SU-DHL-6 (cell line): ENCODE results near the gene CDH11.

Source experiments
- H2AFZ ChIP-seq: fragments of 200-600 bp; sonication (generic); 2 replicates; pipeline ENCODE4 v1.6.1; 2014; ENCODE audit warnings: low read depth, mild to moderate bottlenecking, moderate library complexity, mixed read lengths, antibody characterized with exemption, low read length; ENCODE audit not compliant: severe bottlenecking
- H3F3A ChIP-seq: fragments of 200-600 bp; shearing (Covaris generic); 2 replicates; pipeline ENCODE4 v1.6.0; 2016; ENCODE audit warnings: antibody characterized with exemption, mild to moderate bottlenecking; ENCODE audit not compliant: insufficient read depth
- H3K27ac ChIP-seq: fragments of 200-600 bp; sonication (generic); 2 replicates; pipeline ENCODE4 v1.5.1; 2016; ENCODE audit warnings: low read depth, mild to moderate bottlenecking, low read length, moderate library complexity, mixed read lengths
- H3K27me3 ChIP-seq: fragments of 200-600 bp; sonication (generic), shearing (Covaris generic); 2 replicates; pipeline ENCODE4 v1.6.0; 2014; ENCODE audit warnings: mild to moderate bottlenecking, low read length
- H3K36me3 ChIP-seq: fragments of 200-600 bp; sonication (generic); 2 replicates; pipeline ENCODE4 v1.6.1; 2014; ENCODE audit warnings: mild to moderate bottlenecking, low read length, mixed read lengths
- H3K4me2 ChIP-seq: fragments of 300-600, 200-600 bp; shearing (Covaris generic), sonication (generic); 2 replicates; pipeline ENCODE4 v1.6.0; 2014; ENCODE audit warnings: low read length, low read depth, mild to moderate bottlenecking; ENCODE audit not compliant: poor library complexity, severe bottlenecking
- H3K4me3 ChIP-seq: fragments of 200-600 bp; sonication (generic); 2 replicates; pipeline ENCODE4 v1.5.1; 2014; ENCODE audit warnings: antibody characterized with exemption, low read length, mild to moderate bottlenecking, mixed read lengths; ENCODE audit not compliant: insufficient read depth, poor library complexity, severe bottlenecking
- H3K79me2 ChIP-seq: fragments of 200-600 bp; sonication (generic); 2 replicates; pipeline ENCODE4 v1.6.1; 2014; ENCODE audit warnings: mild to moderate bottlenecking, low read length, moderate library complexity; ENCODE audit not compliant: insufficient read depth
- H3K9ac ChIP-seq: fragments of 200-600 bp; sonication (generic); 2 replicates; pipeline ENCODE4 v1.7.0; 2014; ENCODE audit warnings: mild to moderate bottlenecking, low read length
- H3K9me2 ChIP-seq: fragments of 200-600 bp; sonication (generic); replicated peaks from 2 replicates; pipeline ENCODE4 v1.6.1; 2014; ENCODE audit warnings: low read length; ENCODE audit not compliant: insufficient read depth
- H3K9me3 ChIP-seq: fragments of 200-600 bp; sonication (generic); 2 replicates; pipeline ENCODE4 v1.6.1; 2014; ENCODE audit warnings: low read length, mixed read lengths; ENCODE audit not compliant: insufficient read depth
- H4K20me1 ChIP-seq: fragments of 200-600 bp; sonication (generic); 2 replicates; pipeline ENCODE4 v1.6.1; 2014; ENCODE audit warnings: low read depth, mild to moderate bottlenecking, antibody characterized with exemption, low read length, moderate library complexity, mixed read lengths
- EZH2phosphoT487 ChIP-seq: fragments of 200-600 bp; sonication (generic), shearing (Covaris generic); conservative IDR thresholded peaks from 2 replicates; pipeline ENCODE4 v1.6.1; 2018; ENCODE audit warnings: mild to moderate bottlenecking, antibody characterized with exemption, low read length, moderate library complexity, mixed read lengths
- TF ChIP-seq, protein P1 (sequence below): fragments of 200-600 bp; sonication (generic); IDR thresholded peaks from one replicate; pipeline ENCODE4 v1.5.1; 2017; ENCODE audit warnings: antibody characterized with exemption, mild to moderate bottlenecking, low read length, moderate library complexity; ENCODE audit not compliant: insufficient read depth, poor library complexity, severe bottlenecking

Gene CDH11

DNA sequence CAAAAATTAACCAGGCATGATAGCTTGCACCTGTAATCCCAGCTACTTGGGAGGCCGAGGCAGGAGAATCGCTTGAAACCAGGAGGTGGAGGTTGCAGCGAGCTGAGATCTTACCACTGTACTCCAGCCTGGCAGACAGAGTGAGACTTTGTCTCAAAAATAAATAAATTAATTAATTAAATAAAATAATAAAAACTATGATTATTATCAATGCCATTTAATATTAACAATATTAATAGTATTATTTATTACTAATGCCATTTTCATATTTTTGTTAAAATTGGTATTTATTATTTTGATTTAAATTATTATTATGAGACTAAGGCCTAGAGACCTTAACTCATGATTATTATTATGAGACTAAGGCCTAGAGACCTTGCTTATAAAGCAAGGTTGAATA, 121.2 kb downstream of the CDH11 start:
- H3K9ac ChIP-seq: no peak overlapping the region

DNA sequence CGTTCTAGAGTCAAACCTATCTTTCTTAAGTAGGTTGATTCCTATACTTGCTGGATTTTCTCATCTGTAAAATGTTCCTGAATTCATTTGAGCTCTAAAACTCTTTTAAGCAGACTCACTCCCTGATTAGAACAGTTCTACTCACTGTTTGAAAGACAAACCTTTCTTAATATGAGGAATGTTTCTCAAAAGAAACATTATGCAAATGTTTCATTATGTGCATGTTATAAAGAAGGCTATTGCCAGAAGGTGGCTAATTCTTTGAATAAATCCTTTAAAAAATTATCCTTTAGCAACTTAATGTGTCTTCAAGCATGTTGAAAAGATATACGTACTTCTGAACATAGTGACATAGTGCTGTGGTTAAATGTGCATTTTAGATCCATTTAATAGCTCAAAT, 124.1 kb downstream of the CDH11 start:
- Histone ChIP-seq H3F3A (no peaks in the 10 kb centered on the region), H3K79me2 (no peaks in the 10 kb centered on the region), H2AFZ (no peak overlapping the region), H3K9me3 (no peaks in the 10 kb centered on the region), H4K20me1 (no peaks in the 10 kb centered on the region), H3K27ac (no peak overlapping the region), H3K27me3 (no peaks in the 10 kb centered on the region), H3K4me2 (no peak overlapping the region), H3K4me3 (no peak overlapping the region), H3K36me3 (no peaks in the 10 kb centered on the region), H3K9ac (no peak overlapping the region), H3K9me2 (no peaks in the 10 kb centered on the region)
- TF ChIP-seq, protein P1, sequence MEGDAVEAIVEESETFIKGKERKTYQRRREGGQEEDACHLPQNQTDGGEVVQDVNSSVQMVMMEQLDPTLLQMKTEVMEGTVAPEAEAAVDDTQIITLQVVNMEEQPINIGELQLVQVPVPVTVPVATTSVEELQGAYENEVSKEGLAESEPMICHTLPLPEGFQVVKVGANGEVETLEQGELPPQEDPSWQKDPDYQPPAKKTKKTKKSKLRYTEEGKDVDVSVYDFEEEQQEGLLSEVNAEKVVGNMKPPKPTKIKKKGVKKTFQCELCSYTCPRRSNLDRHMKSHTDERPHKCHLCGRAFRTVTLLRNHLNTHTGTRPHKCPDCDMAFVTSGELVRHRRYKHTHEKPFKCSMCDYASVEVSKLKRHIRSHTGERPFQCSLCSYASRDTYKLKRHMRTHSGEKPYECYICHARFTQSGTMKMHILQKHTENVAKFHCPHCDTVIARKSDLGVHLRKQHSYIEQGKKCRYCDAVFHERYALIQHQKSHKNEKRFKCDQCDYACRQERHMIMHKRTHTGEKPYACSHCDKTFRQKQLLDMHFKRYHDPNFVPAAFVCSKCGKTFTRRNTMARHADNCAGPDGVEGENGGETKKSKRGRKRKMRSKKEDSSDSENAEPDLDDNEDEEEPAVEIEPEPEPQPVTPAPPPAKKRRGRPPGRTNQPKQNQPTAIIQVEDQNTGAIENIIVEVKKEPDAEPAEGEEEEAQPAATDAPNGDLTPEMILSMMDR: no peak
- TF ChIP-seq EZH2phosphoT487: no peak

More for the DNA sequence above, 121.2 kb downstream of the CDH11 start:
- Histone ChIP-seq H2AFZ (no peak overlapping the region), H3K27me3 (no peaks in the 10 kb centered on the region), H3F3A (no peaks in the 10 kb centered on the region), H3K4me2 (no peak overlapping the region), H3K27ac (no peak overlapping the region), H3K4me3 (no peak overlapping the region), H3K9me2 (no peaks in the 10 kb centered on the region), H3K9me3 (no peaks in the 10 kb centered on the region), H3K79me2 (no peaks in the 10 kb centered on the region), H4K20me1 (no peaks in the 10 kb centered on the region), H3K36me3 (no peaks in the 10 kb centered on the region)
- no peak for TF ChIP-seq EZH2phosphoT487
- TF ChIP-seq, protein P1: no peak

DNA sequence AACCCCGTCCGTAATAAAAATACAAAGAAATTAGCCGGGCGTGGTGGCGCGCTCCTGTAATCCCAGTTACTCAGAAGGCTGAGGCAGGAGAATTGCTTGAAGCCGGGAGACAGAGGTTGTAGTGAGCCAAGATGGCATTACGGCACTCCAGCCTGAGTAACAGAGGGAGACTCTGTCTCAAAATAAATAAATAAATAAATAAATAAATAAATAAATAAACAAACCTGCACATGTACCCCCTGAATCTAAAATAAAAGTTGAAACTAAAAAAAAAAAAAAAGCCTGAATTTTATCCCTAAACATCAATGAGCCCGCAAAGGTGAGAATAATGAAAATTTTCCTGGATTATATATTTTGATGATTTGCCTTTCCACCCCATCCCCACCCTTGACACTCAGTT, 124.7 kb downstream of the CDH11 start:
- Histone ChIP-seq H3K79me2 (no peaks in the 10 kb centered on the region), H4K20me1 (no peaks in the 10 kb centered on the region), H2AFZ (no peak overlapping the region), H3K9me2 (no peaks in the 10 kb centered on the region), H3K4me3 (no peak overlapping the region), H3K9ac (no peak overlapping the region), H3F3A (no peaks in the 10 kb centered on the region), H3K27me3 (no peaks in the 10 kb centered on the region), H3K27ac (no peak overlapping the region), H3K36me3 (no peaks in the 10 kb centered on the region), H3K9me3 (no peaks in the 10 kb centered on the region), H3K4me2 (no peak overlapping the region)
- TF ChIP-seq, protein P1: no peak
- TF ChIP-seq EZH2phosphoT487: no peak

DNA sequence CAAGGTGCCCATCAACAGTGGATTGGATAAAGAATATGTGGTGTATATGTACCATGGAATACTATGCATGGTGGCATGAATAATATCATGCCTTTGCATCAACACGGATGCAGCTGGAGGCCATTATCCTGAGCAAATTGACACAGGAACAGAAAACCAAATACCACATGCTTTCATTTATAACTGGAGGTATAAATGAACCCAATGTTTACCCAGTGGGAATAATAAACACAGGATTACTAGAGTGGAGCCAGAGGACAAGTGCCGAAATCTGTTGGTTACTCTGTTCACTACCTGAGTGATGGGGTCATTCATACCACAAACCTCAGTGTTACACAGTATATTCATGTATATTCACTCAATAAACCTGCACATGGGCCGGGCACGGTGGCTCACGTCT, 125.2 kb downstream of the CDH11 start:
- no peak overlapping the region for H3K4me3 ChIP-seq
- no peak overlapping the region for H2AFZ ChIP-seq
- no peaks in the 10 kb centered on the region for H3K9me3 ChIP-seq
- H3F3A ChIP-seq: no peaks in the 10 kb centered on the region
- H3K36me3 ChIP-seq: no peaks in the 10 kb centered on the region
- no peaks in the 10 kb centered on the region for H4K20me1 ChIP-seq
- no peak for TF ChIP-seq EZH2phosphoT487
- TF ChIP-seq, protein P1: no peak
- H3K9ac ChIP-seq: no peak overlapping the region
- H3K79me2 ChIP-seq: no peaks in the 10 kb centered on the region
- H3K4me2 ChIP-seq: no peak overlapping the region
- no peaks in the 10 kb centered on the region for H3K27me3 ChIP-seq
- no peaks in the 10 kb centered on the region for H3K9me2 ChIP-seq
- H3K27ac ChIP-seq: no peak overlapping the region
